C4-2B (cell line): ENCODE results near the gene TRPM5.

Source experiments
- ZFX ChIP-seq: fragments of 450-650 bp; IDR thresholded peaks from 2 replicates; pipeline ENCODE4 v1.6.1; 2017
- TF ChIP-seq, protein P1 (sequence below): fragments of 450-650 bp; conservative IDR thresholded peaks from 2 replicates; pipeline ENCODE4 v1.5.1; 2017; ENCODE audit warnings: mild to moderate bottlenecking

DNA sequence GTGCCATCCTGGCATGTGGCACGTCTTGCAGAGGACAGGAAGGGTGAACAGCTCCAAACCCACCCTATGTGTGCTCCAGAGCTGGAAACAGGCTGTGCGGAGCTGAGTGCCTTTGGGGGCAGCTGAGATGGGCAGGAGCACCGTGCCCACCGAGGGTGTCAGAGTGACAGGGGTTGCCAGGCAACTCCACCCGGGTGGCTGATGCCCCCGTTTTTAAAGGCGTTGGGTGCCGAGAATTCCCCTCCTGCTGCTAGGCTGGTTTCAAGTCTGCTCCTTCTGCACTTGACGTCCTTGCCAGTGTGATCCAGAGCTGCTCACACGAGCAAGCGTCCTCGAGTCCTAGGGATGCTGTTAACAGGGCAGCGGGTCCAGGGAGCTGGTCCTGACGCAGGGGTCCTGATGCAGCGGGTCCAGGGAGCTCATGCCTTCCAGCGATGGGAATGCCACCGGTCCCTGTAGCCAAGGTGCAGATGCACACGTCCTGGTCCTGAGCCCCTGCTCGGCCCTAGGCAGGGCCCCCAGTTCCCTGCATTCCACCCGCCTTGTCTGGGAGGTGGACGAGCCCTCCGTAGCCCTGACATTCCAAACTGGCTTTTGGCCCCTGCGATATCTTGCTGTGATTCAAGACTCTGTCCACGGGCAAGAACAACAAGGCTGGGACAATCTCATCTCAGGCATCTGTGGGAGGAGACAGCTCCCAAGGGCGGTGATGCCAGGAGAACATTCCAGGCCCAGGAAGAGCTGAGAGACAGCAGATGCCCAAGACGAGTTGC is 5.4 kb upstream of the TRPM5 start:
- TF ChIP-seq, protein P1, sequence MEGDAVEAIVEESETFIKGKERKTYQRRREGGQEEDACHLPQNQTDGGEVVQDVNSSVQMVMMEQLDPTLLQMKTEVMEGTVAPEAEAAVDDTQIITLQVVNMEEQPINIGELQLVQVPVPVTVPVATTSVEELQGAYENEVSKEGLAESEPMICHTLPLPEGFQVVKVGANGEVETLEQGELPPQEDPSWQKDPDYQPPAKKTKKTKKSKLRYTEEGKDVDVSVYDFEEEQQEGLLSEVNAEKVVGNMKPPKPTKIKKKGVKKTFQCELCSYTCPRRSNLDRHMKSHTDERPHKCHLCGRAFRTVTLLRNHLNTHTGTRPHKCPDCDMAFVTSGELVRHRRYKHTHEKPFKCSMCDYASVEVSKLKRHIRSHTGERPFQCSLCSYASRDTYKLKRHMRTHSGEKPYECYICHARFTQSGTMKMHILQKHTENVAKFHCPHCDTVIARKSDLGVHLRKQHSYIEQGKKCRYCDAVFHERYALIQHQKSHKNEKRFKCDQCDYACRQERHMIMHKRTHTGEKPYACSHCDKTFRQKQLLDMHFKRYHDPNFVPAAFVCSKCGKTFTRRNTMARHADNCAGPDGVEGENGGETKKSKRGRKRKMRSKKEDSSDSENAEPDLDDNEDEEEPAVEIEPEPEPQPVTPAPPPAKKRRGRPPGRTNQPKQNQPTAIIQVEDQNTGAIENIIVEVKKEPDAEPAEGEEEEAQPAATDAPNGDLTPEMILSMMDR: no peak
- no peak for TF ChIP-seq ZFX
